H9 (cell line): ENCODE results near the gene USP53. TPM values are rescaled to one million over a fixed set of nuclear protein-coding genes. Genes with fewer than 3 reads are reported as not detected.
"Not testable (repeated sequence)": the region's sequence is repeated elsewhere in the genome, so short reads cannot be mapped to it uniquely, and the experiment has no call there.

Experiments used
- DNase-seq: peaks from one replicate; pipeline ENCODE4 v3.0.0-alpha.2; 2017
- H2AFZ ChIP-seq: one replicate; pipeline ENCODE4 v1.6.1; 2013; ENCODE audit warnings: mild to moderate bottlenecking, low read length, control low read depth, moderate library complexity
- H2AK5ac ChIP-seq: 2 replicates; pipeline ENCODE4 v1.6.1; 2013; ENCODE audit warnings: low read length, control low read depth, mixed read lengths; ENCODE audit not compliant: insufficient read length
- H2BK120ac ChIP-seq: one replicate; pipeline ENCODE4 v1.6.1; 2013; ENCODE audit warnings: low read depth, mild to moderate bottlenecking, low read length, control low read depth, inconsistent platforms; ENCODE audit not compliant: poor library complexity, severe bottlenecking
- H2BK12ac ChIP-seq: 2 replicates; pipeline ENCODE4 v1.6.1; 2013; ENCODE audit warnings: low read length, control low read depth, mixed read lengths, low read depth; ENCODE audit not compliant: insufficient read length
- H2BK15ac ChIP-seq: 2 replicates; pipeline ENCODE4 v1.6.1; 2013; ENCODE audit warnings: low read depth, low read length, control low read depth
- H2BK20ac ChIP-seq: one replicate; pipeline ENCODE4 v1.6.1; 2013; ENCODE audit warnings: low read depth, mild to moderate bottlenecking, low read length, control low read depth, inconsistent platforms; ENCODE audit not compliant: poor library complexity, severe bottlenecking
- H2BK5ac ChIP-seq: 2 replicates; pipeline ENCODE4 v1.6.1; 2013; ENCODE audit warnings: low read length, control low read depth, mixed read lengths; ENCODE audit not compliant: insufficient read length
- H3K14ac ChIP-seq: 2 replicates; pipeline ENCODE4 v1.6.1; 2013; ENCODE audit warnings: low read length, control low read depth; ENCODE audit not compliant: insufficient read depth
- H3K18ac ChIP-seq: 2 replicates; pipeline ENCODE4 v1.6.1; 2013; ENCODE audit warnings: low read depth, mild to moderate bottlenecking, mixed read lengths, low read length, control low read depth; ENCODE audit not compliant: insufficient read length
- H3K23ac ChIP-seq: 2 replicates; pipeline ENCODE4 v1.6.1; 2013; ENCODE audit warnings: low read length, control low read depth, mixed read lengths, low read depth; ENCODE audit not compliant: insufficient read length
- H3K23me2 ChIP-seq: 2 replicates; pipeline ENCODE4 v1.6.1; 2013; ENCODE audit warnings: low read depth, mild to moderate bottlenecking, mixed read lengths, low read length, control low read depth; ENCODE audit not compliant: insufficient read length, poor library complexity, severe bottlenecking
- H3K27ac ChIP-seq: 2 replicates; pipeline ENCODE4 v1.5.1; 2013; ENCODE audit warnings: low read length, control low read depth, mixed read lengths, low read depth; ENCODE audit not compliant: insufficient read length
- H3K27me3 ChIP-seq: 2 replicates; pipeline ENCODE4 v1.6.1; 2013; ENCODE audit warnings: low read length, control low read depth, inconsistent platforms; ENCODE audit not compliant: insufficient read depth
- H3K4ac ChIP-seq: 2 replicates; pipeline ENCODE4 v1.6.1; 2013; ENCODE audit warnings: low read depth, mild to moderate bottlenecking, control low read depth, inconsistent platforms, low read length, moderate library complexity
- H3K4me1 ChIP-seq: 2 replicates; pipeline ENCODE4 v1.6.1; 2013; ENCODE audit warnings: low read length, control low read depth, inconsistent platforms; ENCODE audit not compliant: insufficient read depth
- H3K4me2 ChIP-seq: 2 replicates; pipeline ENCODE4 v1.6.1; 2013; ENCODE audit warnings: low read length, control low read depth, mixed read lengths; ENCODE audit not compliant: insufficient read length, insufficient read depth
- H3K56ac ChIP-seq: 2 replicates; pipeline ENCODE4 v1.6.1; 2013; ENCODE audit warnings: low read depth, mild to moderate bottlenecking, mixed read lengths, low read length, control low read depth; ENCODE audit not compliant: insufficient read length
- H3K79me1 ChIP-seq: 2 replicates; pipeline ENCODE4 v1.6.1; 2013; ENCODE audit warnings: low read depth, mild to moderate bottlenecking, moderate library complexity, low read length, control low read depth, inconsistent platforms; ENCODE audit not compliant: insufficient read depth, poor library complexity, severe bottlenecking
- H3K79me2 ChIP-seq: 2 replicates; pipeline ENCODE4 v1.6.1; 2013; ENCODE audit warnings: low read length, control low read depth, inconsistent platforms; ENCODE audit not compliant: insufficient read depth
- H3K9ac ChIP-seq: 2 replicates; pipeline ENCODE4 v1.6.1; 2013; ENCODE audit warnings: low read length, control low read depth, mixed read lengths; ENCODE audit not compliant: insufficient read length; ENCODE audit errors: extremely low read depth
- H3K9me3 ChIP-seq: one replicate; pipeline ENCODE4 v1.6.1; 2013; ENCODE audit warnings: low read depth, low read length, inconsistent platforms; ENCODE audit not compliant: control insufficient read depth
- H3T11ph ChIP-seq: one replicate; pipeline ENCODE4 v1.6.1; 2013; ENCODE audit warnings: mild to moderate bottlenecking, low read length, control low read depth, inconsistent platforms
- H4K20me1 ChIP-seq: one replicate; pipeline ENCODE4 v1.6.1; 2013; ENCODE audit not compliant: control insufficient read depth, insufficient read length, insufficient read depth
- H4K5ac ChIP-seq: 2 replicates; pipeline ENCODE4 v1.6.1; 2013; ENCODE audit warnings: low read depth, mild to moderate bottlenecking, mixed read lengths, low read length, control low read depth; ENCODE audit not compliant: insufficient read length
- H4K8ac ChIP-seq: replicated peaks from 2 replicates; pipeline ENCODE4 v1.6.1; 2013; ENCODE audit warnings: low read length, control low read depth, mixed read lengths, low read depth; ENCODE audit not compliant: insufficient read length
- H4K91ac ChIP-seq: 2 replicates; pipeline ENCODE4 v1.6.1; 2013; ENCODE audit warnings: low read depth, mild to moderate bottlenecking, moderate library complexity, mixed read lengths, low read length, control low read depth; ENCODE audit not compliant: insufficient read length
- H3K27ac Mint-ChIP-seq, 3 experiments: 2 replicates in 2 of 3; 3 replicates in 1 of 3; pipeline ENCODE4 v1.8.0; 2020 to 2021; ENCODE audit warnings: mixed read lengths in 3 of 3, mild to moderate bottlenecking in 1 of 3, moderate library complexity in 1 of 3
- H3K27me3 Mint-ChIP-seq: 2 replicates; pipeline ENCODE4 v1.8.0; 2021; ENCODE audit warnings: low read depth, mild to moderate bottlenecking, moderate library complexity, mixed read lengths
- H3K36me3 Mint-ChIP-seq, 3 experiments: 2 replicates in 2 of 3; 3 replicates in 1 of 3; pipeline ENCODE4 v1.8.0; 2020 to 2021; ENCODE audit warnings: low read depth in 3 of 3, mixed read lengths in 3 of 3; ENCODE audit not compliant: insufficient read depth in 1 of 3
- H3K4me1 Mint-ChIP-seq, 2 experiments: 2 replicates each; pipeline ENCODE4 v1.8.0; 2020; ENCODE audit warnings: mixed read lengths in 2 of 2
- H3K4me3 Mint-ChIP-seq, 2 experiments: 2 replicates in 1 of 2; 3 replicates in 1 of 2; pipeline ENCODE4 v1.8.0; 2020 to 2021; ENCODE audit warnings: mild to moderate bottlenecking in 2 of 2, mixed read lengths in 2 of 2, moderate library complexity in 1 of 2
- H3K9me3 Mint-ChIP-seq, 2 experiments: 2 replicates in 1 of 2; 3 replicates in 1 of 2; pipeline ENCODE4 v1.8.0; 2020; ENCODE audit warnings: mild to moderate bottlenecking in 2 of 2, mixed read lengths in 2 of 2, moderate library complexity in 1 of 2
- WGBS: extraction: QIAGEN DNeasy Blood & Tissue Kit; methylation state at CpG from one replicate; pipeline ENCODE4 v1.1.7; 2013; ENCODE audit warnings: missing lambda C conversion rate, low lambda C conversion rate, mixed read lengths; ENCODE audit not compliant: insufficient read length; ENCODE audit errors: extremely low coverage; 5-methylcytosine and 5-hydroxymethylcytosine counted together
- total RNA-seq: library from RNA; stranded (reverse); gene quantifications from 2 replicates; pipeline ENCODE4 v1.2.1, GENCODE V29; 2021
- TF ChIP-seq, protein P1 (sequence below): fragments of 200-600 bp; sonication (generic); conservative IDR thresholded peaks from 3 replicates; pipeline ENCODE4 v1.8.0; 2021; ENCODE audit warnings: antibody characterized with exemption, mild to moderate bottlenecking

USP53 gene
- total RNA-seq, 1 experiment from 2014 or later, result 18.4 TPM

DNA sequence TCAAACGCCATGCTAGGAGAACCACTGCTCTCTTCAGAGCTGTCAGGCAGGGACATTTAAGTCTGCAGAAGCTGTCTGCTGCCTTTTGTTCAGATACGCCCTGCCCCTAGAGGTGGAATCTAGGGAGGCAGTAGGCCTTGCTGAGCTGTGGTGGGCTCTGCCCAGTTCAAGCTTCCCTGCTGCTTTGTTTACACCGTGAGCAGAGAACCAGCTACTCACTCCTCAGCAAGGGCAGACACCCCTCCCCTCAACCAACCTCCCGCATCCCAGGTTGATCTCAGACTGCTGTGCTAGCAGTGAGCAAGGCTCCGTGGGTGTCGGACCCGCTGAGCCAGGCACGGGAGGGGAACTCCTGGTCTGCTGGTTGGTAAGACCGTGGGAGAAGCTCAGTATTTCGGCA, 42.7 kb downstream of the USP53 start:
- not testable (repeated sequence) for H4K8ac ChIP-seq, H3T11ph ChIP-seq, H3K9ac ChIP-seq, H3K27ac ChIP-seq, H3K27me3 ChIP-seq, H3K27ac Mint-ChIP-seq, H2BK12ac ChIP-seq, H2BK120ac ChIP-seq, H3K23me2 ChIP-seq, H4K91ac ChIP-seq, H2BK20ac ChIP-seq, H3K56ac ChIP-seq, H3K4ac ChIP-seq, H3K4me3 Mint-ChIP-seq, H4K20me1 ChIP-seq, H3K23ac ChIP-seq, H3K4me2 ChIP-seq, H2AK5ac ChIP-seq, H4K5ac ChIP-seq, H3K9me3 ChIP-seq, H3K27me3 Mint-ChIP-seq, H2BK15ac ChIP-seq, H2AFZ ChIP-seq, H3K9me3 Mint-ChIP-seq, H3K79me1 ChIP-seq, H3K14ac ChIP-seq, H3K4me1 ChIP-seq, H3K79me2 ChIP-seq, H2BK5ac ChIP-seq
- WGBS, result no CpG with 5 or more reads among the region's 10 CpGs
- Mint-ChIP-seq H3K36me3 (peaks cover 40 to 59% (median 58%) of the 10 kb centered on the region in 3 experiments), H3K4me1 (peaks cover 7 to 14% of the 10 kb centered on the region in 2 experiments)
- TF ChIP-seq, protein P1, sequence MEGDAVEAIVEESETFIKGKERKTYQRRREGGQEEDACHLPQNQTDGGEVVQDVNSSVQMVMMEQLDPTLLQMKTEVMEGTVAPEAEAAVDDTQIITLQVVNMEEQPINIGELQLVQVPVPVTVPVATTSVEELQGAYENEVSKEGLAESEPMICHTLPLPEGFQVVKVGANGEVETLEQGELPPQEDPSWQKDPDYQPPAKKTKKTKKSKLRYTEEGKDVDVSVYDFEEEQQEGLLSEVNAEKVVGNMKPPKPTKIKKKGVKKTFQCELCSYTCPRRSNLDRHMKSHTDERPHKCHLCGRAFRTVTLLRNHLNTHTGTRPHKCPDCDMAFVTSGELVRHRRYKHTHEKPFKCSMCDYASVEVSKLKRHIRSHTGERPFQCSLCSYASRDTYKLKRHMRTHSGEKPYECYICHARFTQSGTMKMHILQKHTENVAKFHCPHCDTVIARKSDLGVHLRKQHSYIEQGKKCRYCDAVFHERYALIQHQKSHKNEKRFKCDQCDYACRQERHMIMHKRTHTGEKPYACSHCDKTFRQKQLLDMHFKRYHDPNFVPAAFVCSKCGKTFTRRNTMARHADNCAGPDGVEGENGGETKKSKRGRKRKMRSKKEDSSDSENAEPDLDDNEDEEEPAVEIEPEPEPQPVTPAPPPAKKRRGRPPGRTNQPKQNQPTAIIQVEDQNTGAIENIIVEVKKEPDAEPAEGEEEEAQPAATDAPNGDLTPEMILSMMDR, result peak; percentile 70
- H3K18ac ChIP-seq, result peak overlapping the region; percentile 75
- peak; percentile 68 for DNase-seq
